CD4-positive, alpha-beta T cell treated with Interleukin-15 for 1 hour (primary cell): ENCODE results near the gene ATXN1.
A peak's percentile ranks its signal among the peaks of the same experiment; 100 is the strongest.

ENCODE experiments used
- DNase-seq: peaks from one replicate; pipeline ENCODE4 v3.0.0-alpha.2; 2020

ATXN1 gene

GRCh38 chr6:16519265-16520242 is 241.7 kb downstream of the ATXN1 start:
- no peak for DNase-seq

- no peak for DNase-seq
Measured at GRCh38 chr6:16518265-16518664, 243.0 kb downstream of the ATXN1 start.

- DNase-seq = peak; percentile 41
Measured at GRCh38 chr6:16514249-16514648, 247.0 kb downstream of the ATXN1 start.

GRCh38 chr6:16512544-16513290 is 248.5 kb downstream of the ATXN1 start:
- no peak for DNase-seq

GRCh38 chr6:16511723-16512489 is 249.4 kb downstream of the ATXN1 start:
- peak; percentile 48 for DNase-seq

- DNase-seq = no peak
Measured at GRCh38 chr6:16511040-16511660, 250.1 kb downstream of the ATXN1 start.

GRCh38 chr6:16510245-16510644 is 251.0 kb downstream of the ATXN1 start:
- no peak for DNase-seq

GRCh38 chr6:16508959-16509358 is 252.3 kb downstream of the ATXN1 start:
- DNase-seq = no peak

GRCh38 chr6:16505711-16506357 is 255.4 kb downstream of the ATXN1 start:
- no peak for DNase-seq

GRCh38 chr6:16504609-16505008 is 256.7 kb downstream of the ATXN1 start:
- no peak for DNase-seq

- DNase-seq = no peak
Measured at GRCh38 chr6:16503970-16504415, 257.3 kb downstream of the ATXN1 start.

GRCh38 chr6:16503241-16503775 is 258.0 kb downstream of the ATXN1 start:
- no peak for DNase-seq

- DNase-seq = no peak
Measured at GRCh38 chr6:16498957-16499356, 262.3 kb downstream of the ATXN1 start.

- DNase-seq = no peak
Measured at GRCh38 chr6:16498237-16498636, 263.0 kb downstream of the ATXN1 start.

- no peak for DNase-seq
Measured at GRCh38 chr6:16496991-16497801, 264.1 kb downstream of the ATXN1 start.

- no peak for DNase-seq
Measured at GRCh38 chr6:16496210-16496609, 265.1 kb downstream of the ATXN1 start.

GRCh38 chr6:16494793-16495192 is 266.5 kb downstream of the ATXN1 start:
- no peak for DNase-seq

- no peak for DNase-seq
Measured at GRCh38 chr6:16493802-16494201, 267.5 kb downstream of the ATXN1 start.

- DNase-seq = no peak
Measured at GRCh38 chr6:16493112-16493511, 268.1 kb downstream of the ATXN1 start.

GRCh38 chr6:16491666-16492313 is 269.5 kb downstream of the ATXN1 start:
- DNase-seq = no peak
